NCI-H146 (cell line): ENCODE results near the gene MED12.
A peak's percentile ranks its signal among the peaks of the same experiment; 100 is the strongest.
"Not testable (repeated sequence)": the region's sequence is repeated elsewhere in the genome, so short reads cannot be mapped to it uniquely, and the experiment has no call there.

Source experiments
- DNase-seq: peaks from one replicate; lab custom pipeline; 2025; lab: John Stamatoyannopoulos, UW

MED12 gene

GRCh38 chrX:71164071-71164470 is 45.7 kb downstream of the MED12 start:
- no peak for DNase-seq

DNA sequence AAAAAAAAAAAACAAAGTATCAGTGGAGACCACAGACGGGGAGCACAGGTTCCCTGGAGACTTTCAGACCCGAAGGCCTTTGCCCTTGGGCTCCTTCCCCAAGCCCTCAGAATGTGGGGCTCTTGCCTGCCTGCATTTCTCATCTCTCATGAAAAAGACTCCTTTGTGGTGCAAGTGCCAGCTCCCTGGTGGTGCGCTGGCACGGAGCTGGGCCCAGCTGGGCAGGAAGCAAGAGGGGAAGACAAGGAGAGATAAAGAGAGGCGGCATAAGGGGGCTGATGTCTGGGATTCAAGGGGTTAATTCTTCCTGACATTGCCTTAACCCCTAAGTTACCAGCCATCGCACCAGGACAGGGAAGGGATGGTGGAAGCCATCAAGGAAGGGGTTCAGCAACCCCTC is 48.1 kb downstream of the MED12 start:
- DNase-seq: no peak

DNA sequence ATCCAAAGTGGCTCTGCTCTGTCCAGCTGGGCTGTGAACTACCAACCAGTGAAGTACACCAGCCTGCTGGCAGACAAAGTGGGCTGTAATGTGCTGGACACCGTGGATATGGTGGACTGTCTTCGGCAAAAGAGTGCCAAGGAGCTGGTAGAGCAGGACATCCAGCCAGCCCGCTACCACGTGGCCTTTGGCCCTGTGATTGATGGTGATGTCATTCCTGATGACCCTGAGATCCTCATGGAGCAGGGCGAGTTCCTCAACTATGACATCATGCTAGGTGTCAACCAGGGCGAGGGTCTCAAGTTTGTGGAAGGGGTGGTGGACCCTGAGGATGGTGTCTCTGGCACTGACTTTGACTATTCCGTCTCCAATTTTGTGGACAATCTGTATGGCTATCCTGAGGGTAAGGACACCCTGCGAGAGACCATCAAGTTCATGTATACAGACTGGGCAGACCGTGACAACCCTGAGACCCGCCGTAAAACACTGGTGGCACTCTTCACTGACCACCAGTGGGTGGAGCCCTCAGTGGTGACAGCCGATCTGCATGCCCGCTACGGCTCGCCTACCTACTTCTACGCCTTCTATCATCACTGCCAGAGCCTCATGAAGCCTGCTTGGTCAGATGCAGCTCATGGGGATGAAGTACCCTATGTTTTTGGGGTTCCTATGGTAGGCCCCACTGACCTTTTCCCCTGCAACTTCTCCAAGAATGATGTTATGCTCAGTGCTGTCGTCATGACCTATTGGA is 48.8 kb downstream of the MED12 start:
- no peak for DNase-seq

- DNase-seq: no peak
Observed at GRCh38 chrX:71168134-71168533, 49.7 kb downstream of the MED12 start.

- no peak for DNase-seq
Observed at GRCh38 chrX:71169586-71169985, 51.2 kb downstream of the MED12 start.

- no peak for DNase-seq
Observed at GRCh38 chrX:71170660-71171059, 52.3 kb downstream of the MED12 start.

GRCh38 chrX:71171110-71171801 is 52.9 kb downstream of the MED12 start:
- DNase-seq: no peak

DNA sequence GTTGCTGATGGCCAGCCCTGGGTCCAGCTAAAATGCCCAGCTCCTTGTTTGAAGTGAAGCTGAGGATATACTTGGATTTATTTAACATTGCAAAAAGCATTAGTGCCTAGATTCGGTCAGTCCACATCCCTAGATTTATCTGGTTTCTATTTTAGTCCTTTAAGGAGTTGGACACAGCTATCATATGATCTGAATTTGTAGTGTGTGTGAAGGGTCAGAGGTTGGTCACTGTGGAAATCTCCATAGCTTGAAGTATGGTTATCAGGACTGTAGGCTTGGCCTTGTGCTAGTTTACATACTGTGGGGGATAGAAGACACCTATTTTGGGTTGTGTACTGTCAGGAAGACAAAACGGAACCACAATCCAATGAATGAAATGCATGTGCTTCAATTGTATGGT is 55.0 kb downstream of the MED12 start:
- no peak for DNase-seq

DNA sequence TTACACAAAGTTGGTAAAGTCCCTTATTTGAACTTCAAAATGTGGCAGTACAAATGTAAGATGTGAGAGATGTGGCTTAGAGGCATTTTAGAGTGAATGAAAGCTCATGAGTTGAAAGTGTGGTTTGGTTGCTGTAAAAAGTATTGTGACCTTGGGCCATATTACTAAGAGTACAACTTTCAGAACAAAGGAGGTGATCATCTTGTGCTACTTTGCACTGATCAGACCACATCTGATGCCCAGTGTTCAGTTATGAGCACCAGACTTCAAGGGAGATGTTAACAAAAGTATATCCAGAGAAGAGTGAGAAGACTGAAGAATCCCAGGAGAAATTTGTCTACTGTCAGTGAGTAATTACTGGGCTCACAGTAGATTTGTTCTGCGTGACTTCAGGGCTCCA is 56.4 kb downstream of the MED12 start:
- DNase-seq: no peak

GRCh38 chrX:71175531-71175930 is 57.1 kb downstream of the MED12 start:
- no peak for DNase-seq

DNA sequence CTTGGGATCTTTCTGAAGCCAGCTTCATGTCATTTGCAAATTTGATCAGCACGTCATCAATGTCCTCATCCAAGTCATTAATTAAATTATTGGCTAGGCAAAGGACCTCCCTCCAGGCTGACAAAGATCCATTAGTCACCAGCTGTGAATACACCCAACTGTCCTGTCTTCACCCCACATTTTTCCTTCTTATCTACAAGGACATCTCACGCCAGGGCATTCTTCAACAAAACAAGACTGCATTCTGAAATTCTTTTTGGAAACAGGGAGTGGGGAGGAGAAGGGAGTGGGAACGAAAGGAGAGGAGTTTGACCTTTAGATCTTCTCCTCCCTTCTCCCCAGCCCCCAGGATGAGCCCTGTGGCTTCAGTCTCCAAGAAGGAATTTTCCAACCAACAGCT is 58.9 kb downstream of the MED12 start:
- no peak for DNase-seq

- DNase-seq: peak; percentile 75
Observed at GRCh38 chrX:71178908-71179307, 60.5 kb downstream of the MED12 start.

DNA sequence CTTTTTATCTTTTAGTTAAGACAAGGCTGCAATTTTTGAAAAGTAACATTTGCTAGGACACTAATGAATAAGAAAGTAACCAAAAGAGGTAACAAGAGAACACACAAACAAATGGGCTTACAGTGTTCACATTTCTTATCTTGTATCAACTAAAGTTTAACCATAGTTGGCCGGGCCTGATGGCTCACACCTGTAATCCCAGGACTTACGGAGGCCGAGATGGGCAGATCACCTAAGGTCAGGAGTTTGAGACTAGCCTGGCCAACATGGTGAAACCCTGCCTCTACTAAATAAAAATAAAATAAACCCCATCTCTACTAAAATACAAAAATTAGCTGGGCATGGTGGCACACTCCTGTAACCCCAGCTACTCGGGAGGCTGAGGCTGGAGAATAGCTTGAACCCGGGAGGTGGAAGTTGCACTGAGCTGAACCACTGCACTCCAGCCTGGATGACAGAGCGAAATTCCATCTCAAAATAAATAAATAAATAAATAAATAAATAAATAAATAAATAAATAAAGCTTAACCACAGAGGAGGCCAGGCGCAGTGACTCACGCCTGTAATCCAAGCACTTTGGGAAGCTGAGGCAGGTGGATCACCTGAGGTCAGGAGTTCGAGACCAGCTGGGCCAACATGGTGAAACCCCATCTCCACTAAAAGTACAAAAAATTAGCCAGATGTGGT is 62.3 kb downstream of the MED12 start:
- not testable (repeated sequence) for DNase-seq

GRCh38 chrX:71181558-71181909 is 63.1 kb downstream of the MED12 start:
- DNase-seq: peak; percentile 74

DNA sequence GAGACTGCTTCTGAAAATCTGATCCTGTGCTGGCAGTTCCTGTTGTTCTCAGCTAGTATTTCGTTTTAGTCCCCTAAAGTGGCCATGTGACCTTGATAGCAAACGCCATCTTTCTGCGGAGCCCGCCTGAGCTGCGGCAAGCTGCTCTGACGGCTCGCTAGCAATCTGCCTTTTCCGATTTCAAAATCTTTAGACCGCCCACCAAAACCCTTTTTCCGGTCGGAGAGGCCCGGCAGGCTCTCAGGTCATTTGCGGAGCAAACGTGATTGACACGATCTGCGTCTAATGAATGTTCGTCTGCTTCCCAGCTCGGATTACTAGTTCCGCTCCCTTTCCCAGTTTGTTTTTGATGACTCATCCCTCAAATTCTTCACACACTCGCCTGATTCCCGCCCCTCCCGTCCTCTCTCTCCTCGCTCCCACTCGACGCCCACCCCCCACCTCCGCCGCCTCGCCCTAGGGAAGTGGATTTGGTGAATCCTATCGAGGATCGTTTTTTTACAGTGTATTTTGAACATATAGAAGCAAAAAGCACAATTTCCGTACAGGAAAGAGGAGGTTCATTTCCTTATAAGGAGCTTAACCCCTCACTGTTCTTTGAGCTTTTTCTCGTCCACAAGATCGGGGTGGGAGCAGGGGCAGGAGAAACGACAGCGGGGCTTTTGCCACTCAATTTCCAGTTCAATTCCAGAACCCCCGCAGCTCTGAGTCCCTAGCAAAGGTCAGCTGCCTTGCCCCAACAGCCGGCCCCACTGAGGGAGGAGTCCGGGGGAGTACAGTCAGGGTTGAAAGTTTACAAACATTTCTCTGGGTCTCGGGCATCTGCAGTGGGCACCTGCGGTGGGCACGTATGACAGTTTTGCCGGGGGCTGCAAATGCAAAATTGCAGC is 63.8 kb downstream of the MED12 start:
- DNase-seq: peak; percentile 97

- DNase-seq: no peak
Observed at GRCh38 chrX:71182871-71183270, 64.5 kb downstream of the MED12 start.

DNA sequence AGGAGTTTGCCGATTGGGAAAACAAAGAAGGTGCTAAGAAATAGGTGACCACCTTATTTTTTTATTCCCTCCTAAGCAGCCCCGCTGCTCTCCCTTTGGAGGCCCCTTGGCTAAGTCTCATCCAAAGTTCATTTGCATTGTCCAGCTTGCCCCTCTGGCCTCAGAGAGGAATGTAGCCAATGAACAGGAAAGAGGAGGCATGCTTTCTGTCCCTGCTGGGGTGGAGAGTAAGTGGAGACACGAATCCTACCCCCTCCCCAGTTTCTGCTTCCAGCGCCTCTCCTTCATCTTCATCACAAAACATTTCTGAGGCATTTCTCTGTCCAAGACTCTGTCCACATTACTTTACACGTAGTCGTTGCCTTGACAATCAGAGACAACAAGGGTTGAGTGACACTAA is 64.9 kb downstream of the MED12 start:
- no peak for DNase-seq

DNA sequence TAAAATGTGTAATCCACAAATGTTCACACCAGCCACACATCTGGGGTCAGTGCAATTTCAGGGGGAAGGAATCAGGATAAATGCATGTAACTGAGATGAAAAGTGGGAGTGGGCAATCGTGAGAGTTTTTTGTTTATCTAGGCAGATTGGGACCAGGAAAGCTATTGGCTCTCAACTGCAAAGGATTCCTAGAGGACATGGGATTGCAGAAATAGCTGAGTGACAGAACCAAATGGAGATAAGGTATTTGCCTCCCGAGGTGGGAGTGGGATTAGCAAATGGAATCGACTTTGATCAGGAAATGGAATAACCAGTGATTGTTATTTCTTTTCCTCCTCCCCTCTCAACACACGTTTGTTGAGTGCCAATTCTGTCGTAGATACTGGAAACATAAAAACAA is 65.7 kb downstream of the MED12 start:
- DNase-seq: no peak

DNA sequence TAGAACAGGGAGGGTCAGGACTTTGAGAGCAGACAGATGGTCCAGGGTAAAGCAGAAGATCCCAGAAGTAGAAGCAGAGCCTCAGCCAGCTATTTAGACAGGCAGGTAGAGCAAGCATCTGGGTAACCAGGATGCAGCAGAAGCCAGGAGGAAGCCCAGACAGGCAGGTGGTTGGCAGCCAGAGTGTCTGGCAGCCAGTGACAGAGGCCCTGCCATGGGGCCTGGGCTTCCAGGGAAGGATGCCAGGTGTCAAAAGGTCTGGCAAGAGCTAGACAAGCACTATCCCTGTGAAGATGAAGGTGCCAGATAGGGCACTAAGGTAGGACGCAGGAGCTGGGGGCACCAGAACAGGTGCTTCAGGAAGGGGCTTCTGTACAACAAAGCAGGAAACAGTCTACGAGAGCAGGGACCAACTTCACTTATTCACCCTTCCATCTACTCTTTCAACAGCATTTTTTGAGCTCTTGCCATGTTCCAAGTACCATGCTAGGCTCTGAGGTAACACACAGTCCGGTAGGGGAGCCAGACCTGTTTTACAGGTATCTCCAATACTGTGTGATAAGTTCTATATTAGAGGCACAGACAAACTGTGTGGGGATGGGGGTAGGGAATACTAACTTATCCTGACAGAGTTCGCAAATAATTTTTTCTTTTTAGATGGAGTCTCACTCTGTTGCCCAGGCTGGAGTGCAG is 66.6 kb downstream of the MED12 start:
- DNase-seq: no peak

DNA sequence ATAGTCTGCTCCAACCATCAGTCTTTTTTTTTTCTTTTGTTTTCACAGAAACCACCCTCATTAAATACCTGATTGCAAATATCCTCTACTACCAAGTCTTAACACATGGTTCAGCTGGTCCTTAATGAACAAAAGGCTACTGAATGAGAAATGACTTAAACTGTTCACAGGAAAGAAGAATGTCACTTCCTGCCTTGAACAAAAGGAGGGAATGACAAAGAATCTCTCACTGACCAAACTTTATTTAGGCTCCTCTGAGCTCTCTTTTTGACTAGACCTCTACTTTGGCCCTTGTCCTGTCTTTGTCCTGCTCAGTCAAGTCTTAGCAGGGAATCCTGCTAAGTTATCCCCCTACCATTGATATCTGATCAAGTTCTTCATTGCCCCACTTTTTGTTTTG is 72.9 kb downstream of the MED12 start:
- DNase-seq: no peak
